Fibroblast of peridontal ligament (primary cell): Measurements from ENCODE around the gene FBLN5.
A peak's percentile ranks its signal among the peaks of the same experiment; 100 is the strongest.

Source experiments
- DNase-seq: peaks from one replicate; pipeline ENCODE4 v3.0.0-alpha.2; 2010; ENCODE audit errors: extremely low read depth

FBLN5 gene

DNA sequence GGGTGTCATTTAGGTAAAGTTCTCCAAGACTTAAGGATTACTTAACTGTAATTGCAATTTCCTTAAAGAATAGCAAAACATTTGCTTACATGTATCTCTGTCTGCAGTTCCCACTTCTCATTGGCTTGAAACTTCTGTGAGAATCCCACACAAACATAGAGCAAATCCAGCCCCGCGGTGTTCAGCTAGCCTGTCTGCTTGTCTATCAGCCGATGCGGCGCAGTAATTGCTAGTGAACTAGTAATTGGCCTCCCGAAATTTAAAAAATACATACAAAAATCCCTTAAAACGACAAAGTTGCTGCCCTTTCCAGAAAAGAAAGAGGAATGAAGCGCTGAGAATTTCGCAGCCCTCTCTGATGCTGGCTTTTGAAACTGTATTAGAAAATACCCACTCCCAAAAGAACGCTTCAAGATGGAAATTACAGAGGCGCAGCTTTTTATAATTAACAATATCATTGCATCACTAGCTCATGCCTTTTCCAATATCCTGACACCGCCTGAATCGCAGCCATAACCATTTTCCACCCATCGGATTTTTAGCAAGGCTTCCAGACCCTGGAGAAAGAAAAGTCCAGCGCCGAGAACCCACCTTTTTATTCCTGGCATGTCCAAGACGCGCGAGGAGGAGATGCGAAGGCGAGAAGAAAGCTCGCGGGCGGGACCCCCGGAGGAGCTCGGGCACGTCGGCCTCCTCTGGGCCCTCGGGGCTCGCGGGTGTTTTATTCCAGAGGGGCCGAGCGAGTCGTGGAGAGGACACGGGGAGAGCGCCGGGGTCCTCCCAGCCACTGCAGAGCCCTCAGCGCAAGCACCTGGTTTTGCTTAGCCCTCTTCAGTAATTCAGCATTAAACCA, 646 bp downstream of the FBLN5 start:
- peak; percentile 52 for DNase-seq

DNA sequence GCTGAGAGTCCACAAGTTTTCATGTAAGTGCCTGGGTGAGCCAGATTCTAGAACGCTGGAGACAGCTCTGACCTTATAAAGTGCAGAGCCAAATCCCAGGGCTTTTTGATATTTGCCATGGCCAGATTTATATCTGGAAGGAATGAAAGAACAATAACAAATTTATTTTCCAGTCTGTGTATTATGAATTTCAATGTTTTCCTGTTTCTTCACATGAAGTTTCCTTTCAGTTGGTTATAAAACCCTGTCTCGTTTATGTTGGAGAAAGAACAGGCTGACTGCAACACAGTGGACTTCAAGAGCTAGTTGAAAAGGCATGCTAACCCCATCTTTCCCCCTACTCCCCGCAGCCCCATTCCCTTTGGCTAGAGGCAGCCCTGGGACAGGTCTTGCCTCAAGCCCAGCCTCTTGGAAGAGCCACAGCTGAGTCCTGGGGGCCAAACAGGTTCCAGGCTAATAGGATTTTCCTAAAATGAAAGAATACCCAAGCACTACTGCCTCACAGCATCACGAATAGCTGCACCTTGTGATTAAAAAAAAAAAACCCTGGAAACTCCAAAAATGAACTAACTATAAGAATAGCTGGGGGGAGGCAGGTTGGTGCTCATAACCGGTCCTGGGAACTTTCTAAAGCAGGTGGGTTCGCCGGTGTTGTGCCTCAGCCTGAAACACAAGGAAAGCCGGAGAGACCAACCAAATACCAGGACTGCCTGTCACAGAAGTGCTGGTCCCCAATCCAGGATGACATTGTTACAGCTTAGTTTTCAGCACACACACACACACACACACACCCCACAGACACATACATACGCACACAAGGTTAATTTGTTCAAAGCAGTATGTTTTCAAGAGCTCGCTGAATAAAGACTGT, 1.5 kb downstream of the FBLN5 start:
- DNase-seq: peak; percentile 30

- no peak for DNase-seq
Observed at GRCh38 chr14:91942946-91943345, 4.5 kb downstream of the FBLN5 start.

DNA sequence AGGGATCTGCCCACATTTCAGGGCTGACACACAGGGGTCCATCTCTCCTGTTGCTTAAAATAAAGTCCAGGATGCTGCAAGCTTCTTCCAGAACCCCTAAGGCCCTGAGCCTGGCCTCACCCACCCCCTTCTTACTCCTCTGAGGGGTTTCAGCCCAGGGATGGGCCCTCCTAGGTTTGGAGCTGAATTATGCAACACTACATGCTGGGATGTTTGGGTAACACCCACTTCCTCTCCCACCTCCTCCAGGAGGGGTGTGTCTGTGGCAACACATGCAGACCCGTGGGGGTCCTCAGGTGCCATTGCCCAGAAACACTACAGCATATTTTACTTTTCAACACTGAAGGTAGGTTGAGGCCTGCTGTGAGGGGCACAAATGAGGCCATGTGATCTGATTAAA, 5.4 kb downstream of the FBLN5 start:
- DNase-seq: no peak

DNA sequence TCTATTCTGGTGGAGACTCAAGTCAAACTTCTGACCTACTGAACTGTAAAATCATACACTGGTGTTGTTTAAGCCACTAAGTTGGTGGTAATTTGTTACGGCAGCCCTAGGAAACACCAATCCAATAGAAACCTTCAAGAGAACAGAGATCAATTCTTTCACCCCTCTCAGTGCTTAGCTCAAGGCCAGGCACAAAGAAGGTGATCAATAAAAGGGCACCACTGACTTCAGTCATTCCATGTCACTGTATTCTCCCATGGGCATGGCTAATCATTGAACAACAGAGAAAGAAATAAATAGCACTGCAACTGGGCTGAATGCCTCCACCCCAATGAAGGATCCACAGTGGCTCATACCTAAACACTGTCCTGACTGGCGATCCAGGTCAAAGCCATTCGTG, 7.3 kb downstream of the FBLN5 start:
- no peak for DNase-seq

DNA sequence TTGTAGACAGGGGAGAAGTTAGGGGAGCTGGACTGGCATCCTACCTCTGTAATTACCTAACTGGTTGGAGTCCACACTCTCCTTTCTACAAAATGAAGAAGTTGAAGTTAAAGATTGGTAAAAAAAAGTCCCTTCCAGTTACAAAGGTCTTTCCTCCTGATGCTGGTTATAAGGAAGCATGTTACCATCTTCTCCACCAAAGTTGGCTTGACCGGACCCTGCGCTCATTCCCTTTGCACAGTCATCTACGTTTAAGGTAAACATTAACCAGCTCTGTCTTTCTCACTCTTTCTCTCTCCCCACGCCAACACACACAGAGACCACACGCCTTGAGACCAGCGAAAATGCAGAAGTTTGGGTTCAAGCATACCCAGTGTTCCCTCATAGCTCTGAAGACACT, 11.9 kb downstream of the FBLN5 start:
- no peak for DNase-seq

DNA sequence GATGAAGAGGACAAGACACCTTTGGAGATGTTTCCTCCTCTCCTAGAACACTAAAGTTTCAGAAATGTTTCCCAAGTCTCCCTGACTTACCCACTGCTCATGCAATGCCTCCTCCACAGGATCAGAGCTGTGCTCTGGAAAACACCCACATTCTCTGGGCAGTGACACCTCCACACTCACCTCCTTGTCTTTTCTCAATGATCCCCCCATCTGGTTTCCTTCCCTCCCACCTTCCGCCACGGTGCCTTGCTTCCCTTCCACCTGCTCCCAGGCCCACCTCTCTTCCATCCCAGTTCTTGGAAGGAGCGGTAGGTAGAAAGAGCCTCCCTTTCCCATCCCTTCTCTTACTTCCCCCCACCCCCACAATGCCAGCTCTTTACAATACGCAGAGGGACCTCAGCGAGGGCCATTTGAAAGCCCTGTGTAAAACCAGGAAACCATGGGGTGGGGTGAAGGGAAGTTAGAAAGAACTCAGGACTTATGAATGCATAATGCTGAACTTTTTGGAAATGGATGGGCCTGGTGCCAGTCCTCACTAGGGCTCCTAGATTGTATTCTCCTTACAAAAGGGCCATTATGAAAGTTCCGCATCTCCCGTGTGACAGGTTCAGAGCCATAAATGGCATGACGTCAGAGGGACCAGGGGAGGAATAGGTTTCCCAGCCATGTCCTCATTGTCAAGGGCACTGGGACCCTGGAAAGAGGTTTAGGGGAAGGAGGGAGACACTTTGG, 12.8 kb downstream of the FBLN5 start:
- no peak for DNase-seq

GRCh38 chr14:91931478-91932088, 15.9 kb downstream of the FBLN5 start:
- DNase-seq: no peak

DNA sequence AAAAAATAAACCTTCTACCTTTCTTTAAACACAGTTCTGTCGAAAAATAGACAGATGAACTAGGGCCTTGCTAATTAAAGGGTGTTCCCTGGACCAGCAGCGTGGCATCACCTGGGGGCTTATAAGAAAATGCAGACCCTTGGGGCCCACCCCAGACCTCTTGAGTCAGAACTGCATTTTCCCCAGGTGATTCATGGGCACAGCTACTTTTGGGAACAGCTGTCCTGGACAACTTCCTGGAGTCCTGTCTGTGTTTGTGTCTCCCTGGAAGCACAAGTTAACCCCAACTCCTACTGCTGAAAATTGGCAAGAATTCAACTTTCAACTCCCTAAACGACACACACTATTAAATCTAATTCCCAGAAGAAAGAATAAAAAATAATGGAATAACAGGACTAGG, 17.8 kb downstream of the FBLN5 start:
- no peak for DNase-seq

- no peak for DNase-seq
Observed at GRCh38 chr14:91927800-91928199, 19.7 kb downstream of the FBLN5 start.

- no peak for DNase-seq
Observed at GRCh38 chr14:91927191-91927590, 20.3 kb downstream of the FBLN5 start.

DNA sequence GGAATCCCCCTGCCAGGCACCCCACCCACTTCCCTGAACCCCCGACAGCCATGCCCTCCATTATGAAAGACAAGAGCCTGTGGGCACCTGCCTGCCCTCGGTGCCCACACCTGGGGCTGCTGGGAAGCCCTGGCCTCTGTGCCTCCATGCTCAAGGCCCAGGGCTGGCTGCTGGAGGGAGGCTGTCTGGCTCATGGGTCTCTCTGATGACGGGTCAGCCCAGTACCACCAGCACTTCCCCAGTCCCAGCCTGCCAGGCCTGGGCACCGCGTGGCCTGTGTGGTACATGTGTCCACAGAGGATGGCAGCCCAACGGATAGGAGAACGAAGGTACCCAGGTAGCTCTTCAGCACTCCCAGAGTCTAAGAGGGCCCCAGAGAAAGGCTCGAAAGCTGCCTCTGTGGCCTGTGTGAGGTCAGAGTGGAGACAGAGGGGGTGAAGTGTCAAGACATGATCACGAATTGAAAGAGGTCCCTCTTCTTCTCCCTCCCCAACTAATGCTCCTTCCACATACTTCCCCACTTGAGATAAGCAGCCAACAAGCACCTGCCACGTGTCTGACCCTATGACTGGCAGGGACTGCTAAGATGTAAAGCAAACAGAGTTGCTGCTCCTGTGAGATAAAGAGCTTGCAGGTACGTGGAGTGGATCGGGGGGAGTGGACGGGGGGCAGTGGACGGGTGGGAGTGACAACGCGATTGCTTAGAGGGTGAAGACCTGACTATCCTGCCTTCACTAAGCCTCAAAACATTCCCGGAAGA, 21.2 kb downstream of the FBLN5 start:
- DNase-seq: no peak

DNA sequence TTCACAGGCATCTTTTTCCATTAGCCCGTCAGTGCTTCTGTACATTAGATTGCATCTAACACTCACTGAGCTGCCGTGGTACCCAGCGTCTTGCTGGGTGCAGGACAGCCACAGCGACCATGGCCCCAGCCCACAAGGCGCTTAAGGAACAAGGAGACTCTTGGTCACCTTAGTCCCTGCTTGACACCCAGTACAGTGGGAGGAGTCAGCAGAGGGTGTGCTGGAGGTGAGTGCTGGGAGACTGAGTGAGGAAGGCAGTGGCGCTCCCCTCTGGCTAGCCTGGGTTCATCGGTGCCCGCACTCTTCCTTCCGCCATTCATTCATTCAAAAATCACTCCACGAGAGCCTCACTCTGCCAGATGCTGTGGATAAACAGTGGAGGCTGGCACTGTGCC, 21.8 kb downstream of the FBLN5 start:
- no peak for DNase-seq

- DNase-seq: peak; percentile 66
Observed at GRCh38 chr14:91925001-91925726, 22.3 kb downstream of the FBLN5 start.

DNA sequence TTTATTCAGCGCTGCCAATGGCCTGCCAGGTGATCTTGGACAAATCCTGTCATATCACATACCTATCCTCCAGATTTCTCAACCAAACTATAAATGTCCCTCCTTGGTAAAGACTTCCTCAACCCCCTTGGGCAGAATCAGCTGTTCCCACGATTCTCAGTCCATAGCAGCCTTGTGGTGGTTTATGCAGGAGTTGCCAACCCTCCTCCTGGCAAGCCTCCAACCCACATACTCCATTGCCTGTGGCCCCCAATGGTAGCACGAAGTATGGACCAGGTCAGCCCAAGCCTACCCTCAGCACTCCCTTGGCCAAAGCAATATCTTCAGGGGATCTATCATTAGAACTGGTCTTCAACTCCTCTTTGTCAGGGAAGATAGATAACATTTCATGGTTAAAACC, 27.0 kb downstream of the FBLN5 start:
- DNase-seq: no peak

DNA sequence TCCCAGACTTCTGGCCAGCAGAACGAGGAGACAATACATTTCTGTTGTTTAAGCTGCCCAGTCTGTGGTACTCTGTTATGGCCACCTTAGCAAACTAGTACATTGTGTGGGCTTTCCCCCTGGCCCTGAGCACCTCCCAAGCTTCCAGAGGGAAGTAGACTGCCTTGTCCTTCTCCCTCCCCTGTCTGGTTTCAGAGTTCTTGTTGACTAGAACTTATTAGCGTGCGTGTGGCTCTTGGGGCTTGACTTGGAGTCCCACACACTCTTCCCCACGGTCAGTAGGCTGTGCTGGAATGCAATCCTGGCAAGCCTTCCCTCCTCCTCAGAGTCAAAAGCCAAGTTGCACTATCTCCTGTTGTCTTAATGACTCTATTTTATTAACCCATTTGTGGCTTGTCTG, 27.7 kb downstream of the FBLN5 start:
- DNase-seq: peak; percentile 45

GRCh38 chr14:91918186-91918883, 29.2 kb downstream of the FBLN5 start:
- DNase-seq: no peak

- DNase-seq: no peak
Observed at GRCh38 chr14:91912035-91912434, 35.5 kb downstream of the FBLN5 start.

GRCh38 chr14:91911474-91912032, 35.9 kb downstream of the FBLN5 start:
- DNase-seq: peak; percentile 40
